Fibroblast of skin of right biceps (primary cell): ENCODE data around the gene CSRP2.

Experiments used
- DNase-seq: peaks from one replicate; pipeline ENCODE4 v3.0.0-alpha.2; 2013

The CSRP2 gene

GRCh38 chr12:76859611-76860010 lies 19.2 kb downstream of the CSRP2 start:
- DNase-seq = no peak

GRCh38 chr12:76856018-76856644 lies 22.7 kb downstream of the CSRP2 start:
- no peak for DNase-seq

GRCh38 chr12:76855271-76855670 lies 23.5 kb downstream of the CSRP2 start:
- DNase-seq = peak; percentile 42

GRCh38 chr12:76852106-76852505 lies 26.7 kb downstream of the CSRP2 start:
- DNase-seq = peak; percentile 41

- DNase-seq = no peak
Observed at GRCh38 chr12:76848132-76848531, 30.7 kb downstream of the CSRP2 start.

DNA sequence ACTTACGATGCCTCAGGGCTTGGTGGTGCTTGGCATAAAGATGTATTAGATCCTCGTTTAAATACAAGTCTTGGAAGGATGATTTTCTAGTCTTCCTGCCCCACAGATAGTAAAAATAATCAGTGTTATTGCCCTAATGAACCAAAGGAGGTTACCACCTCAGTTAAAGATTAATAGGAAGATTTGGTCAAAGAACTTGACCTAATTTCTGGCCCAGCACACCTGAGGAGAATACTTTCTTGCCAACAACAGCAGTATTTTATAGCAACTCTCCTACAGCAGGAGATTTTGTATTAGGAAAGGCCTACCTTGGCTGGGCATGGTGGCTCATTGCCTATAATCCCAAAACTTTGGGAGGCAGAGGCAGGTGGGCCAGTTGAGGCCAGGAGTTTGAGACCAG lies 31.6 kb downstream of the CSRP2 start:
- no peak for DNase-seq

DNA sequence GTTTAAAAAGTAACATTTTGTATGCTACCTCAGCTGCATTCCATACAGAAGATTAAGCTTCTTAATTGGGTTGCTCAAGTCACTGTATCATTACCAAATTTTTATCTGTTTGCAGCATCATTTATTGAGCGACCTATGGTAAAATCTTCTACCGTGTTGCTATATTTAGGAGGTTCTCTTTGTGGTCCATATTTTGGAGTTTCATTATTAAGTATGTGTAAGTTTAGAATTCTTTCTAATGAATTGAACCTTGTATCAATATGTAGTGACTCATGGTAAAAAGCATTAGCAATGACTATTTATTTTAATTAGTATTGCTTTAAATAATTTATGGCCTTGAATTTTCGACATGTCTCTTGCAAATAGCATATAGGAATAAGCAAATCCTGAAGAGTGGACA lies 42.2 kb downstream of the CSRP2 start:
- DNase-seq = no peak

DNA sequence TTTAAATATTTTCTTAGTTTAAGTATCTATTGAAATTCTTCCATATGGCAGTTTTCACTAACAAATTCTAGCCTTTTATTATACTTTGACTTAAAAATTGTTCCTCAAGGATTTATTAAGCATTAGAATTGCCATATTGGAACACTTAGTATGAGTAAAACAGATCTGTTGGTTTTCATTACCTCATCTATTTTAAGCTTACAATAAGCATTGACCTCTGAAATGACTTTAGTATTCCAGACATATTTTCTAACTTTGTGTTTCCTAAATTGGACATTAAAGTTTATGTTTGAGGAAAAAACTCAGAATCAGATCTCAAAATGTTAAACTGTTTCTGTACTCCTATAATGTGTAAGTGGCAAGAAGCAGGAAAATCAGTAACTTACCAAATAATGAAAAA lies 48.4 kb downstream of the CSRP2 start:
- DNase-seq = no peak

DNA sequence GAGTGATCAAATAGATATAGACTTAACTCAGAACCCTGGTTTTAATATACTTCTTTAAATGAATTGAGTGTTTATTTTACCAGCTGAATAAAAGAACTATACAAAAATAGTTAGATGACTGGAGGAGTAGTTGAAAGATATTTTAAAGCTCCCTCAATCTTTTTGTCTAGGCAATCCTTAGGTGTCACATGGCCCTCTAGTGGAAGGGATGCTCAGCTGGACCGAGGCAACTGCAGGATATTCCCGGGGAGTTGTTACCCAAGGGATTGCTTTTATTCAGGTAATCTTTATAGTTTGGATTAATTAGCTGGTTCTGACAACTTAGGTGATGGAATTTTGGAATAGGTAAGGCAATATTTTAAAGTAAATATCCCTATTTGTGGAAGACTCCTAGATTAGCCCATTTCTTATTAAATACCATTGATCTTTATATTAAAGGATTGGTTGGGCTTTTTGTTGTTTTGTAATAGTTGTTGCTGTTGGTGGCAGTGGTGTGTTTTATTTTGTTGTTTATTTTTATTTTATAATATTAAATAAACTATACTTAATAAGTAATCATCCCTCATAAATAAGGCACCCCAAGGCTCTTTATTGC lies 57.8 kb downstream of the CSRP2 start:
- peak; percentile 49 for DNase-seq

- no peak for DNase-seq
Observed at GRCh38 chr12:76813972-76814371, 64.8 kb downstream of the CSRP2 start.

DNA sequence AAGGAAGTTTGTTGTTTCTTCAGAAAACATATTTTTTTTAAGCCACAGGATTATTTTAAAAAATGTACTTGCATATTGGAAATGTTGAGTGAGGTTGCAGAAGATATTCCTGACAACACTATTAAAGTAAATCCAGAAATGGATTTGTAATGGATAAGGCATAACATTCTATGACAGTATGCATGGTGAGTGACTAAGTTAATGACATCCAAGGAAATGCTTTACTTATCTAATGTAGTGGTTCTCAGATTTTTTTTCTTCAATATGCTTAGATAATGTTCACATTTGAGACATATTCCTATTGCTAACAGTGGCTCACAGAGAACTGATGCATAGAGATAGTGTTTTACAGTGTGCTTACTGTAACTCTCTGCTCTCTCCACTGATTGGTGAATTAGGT lies 65.6 kb downstream of the CSRP2 start:
- peak; percentile 11 for DNase-seq

DNA sequence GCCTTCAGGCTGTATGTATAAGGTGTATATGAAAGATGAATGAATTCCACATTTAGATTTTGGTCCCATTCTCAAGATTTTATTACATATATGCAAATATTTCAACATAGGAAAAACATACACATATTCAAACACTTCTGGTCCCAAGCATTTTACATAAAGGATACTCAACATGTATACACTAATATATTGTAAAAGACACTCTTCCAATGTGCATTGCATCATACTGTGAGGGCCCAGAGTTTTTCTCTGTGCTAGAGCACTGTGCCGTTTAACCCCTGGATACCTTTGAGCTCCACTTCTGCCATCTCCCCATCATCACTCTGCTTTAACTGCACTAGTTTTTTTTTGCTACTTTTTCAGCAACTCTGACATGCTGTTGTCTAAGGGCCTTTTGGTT lies 66.8 kb downstream of the CSRP2 start:
- DNase-seq = no peak

GRCh38 chr12:76810671-76811419 lies 68.0 kb downstream of the CSRP2 start:
- DNase-seq = no peak
